GM12891 (cell line): ENCODE results near the gene SIRT5.

Source experiments
- PAX5 ChIP-seq: IDR thresholded peaks from 2 replicates; pipeline ENCODE4 v1.6.1; 2011; ENCODE audit warnings: low read length, moderate library complexity, mild to moderate bottlenecking; ENCODE audit not compliant: insufficient read depth, severe bottlenecking
- POLR2A ChIP-seq: IDR thresholded peaks from 2 replicates; pipeline ENCODE4 v1.6.1; 2011; ENCODE audit warnings: low read depth, low read length, control low read depth
- POLR2AphosphoS5 ChIP-seq: IDR thresholded peaks from 2 replicates; pipeline ENCODE4 v1.6.1; 2011; ENCODE audit warnings: low read depth, low read length, control low read depth
- POU2F2 ChIP-seq: IDR thresholded peaks from 2 replicates; pipeline ENCODE4 v1.6.1; 2011; ENCODE audit warnings: low read depth, mild to moderate bottlenecking, control low read depth, low read length, moderate library complexity
- SPI1 ChIP-seq: IDR thresholded peaks from 2 replicates; pipeline ENCODE4 v1.6.1; 2011; ENCODE audit warnings: low read depth, low read length, control low read depth
- TAF1 ChIP-seq: IDR thresholded peaks from 2 replicates; pipeline ENCODE4 v1.6.1; 2011; ENCODE audit warnings: low read depth, low read length, control low read depth

DNA sequence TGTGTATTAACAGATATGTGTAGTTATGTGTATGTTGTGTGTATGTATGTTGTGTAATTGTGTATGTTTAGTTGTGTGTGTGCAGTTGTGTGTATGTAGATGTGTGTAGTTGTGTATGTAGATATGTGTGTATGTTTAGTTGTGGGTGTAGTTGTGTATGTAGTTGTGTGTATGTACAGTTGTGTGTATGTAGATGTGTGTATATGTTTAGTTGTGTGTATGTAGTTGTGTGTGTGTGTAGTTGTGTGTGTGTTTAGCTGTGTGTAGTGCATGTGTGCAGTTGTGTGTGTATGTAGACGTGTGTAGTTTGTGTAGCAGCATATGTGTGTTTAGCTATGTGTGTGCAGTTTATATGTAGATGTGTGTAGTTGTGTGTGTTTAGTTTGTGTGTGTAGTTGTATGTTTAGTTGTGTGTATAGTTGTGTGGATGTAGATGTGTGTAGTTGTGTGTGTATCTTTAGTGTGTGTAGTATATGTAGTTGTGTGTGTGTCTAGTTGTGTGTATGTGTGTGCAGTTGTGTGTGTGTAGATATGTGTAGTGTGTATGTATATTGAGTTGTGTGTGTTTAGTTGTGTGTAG, 16.3 kb downstream of the SIRT5 start:
- TF ChIP-seq SPI1, result no peak
- no peak for TF ChIP-seq POLR2A
- no peak for TF ChIP-seq POLR2AphosphoS5
- TF ChIP-seq TAF1, result no peak
- TF ChIP-seq PAX5, result no peak
- TF ChIP-seq POU2F2, result no peak
